HCT116 (cell line): ENCODE measurements around the gene IDI1. TPM values are rescaled to one million over a fixed set of nuclear protein-coding genes. Genes with fewer than 3 reads are reported as not detected.

Experiments used
- ATAC-seq: fragments of 200-7000 bp; cut with Tn5 transposase; 2 replicates; pipeline ENCODE4 v1.9.1; 2020; ENCODE audit warnings: mild to moderate bottlenecking, moderate library complexity
- BruUV-seq: library from RNA; stranded (reverse); fragments of 400-500 nt; replicated peaks from 2 replicates; lab custom pipeline; 2021; lab: Mats Ljungman, UMichigan
- CTCF ChIA-PET: fragments of 300-600 bp; sonication (Branson Sonifier 250); formaldehyde crosslinking; loops from one replicate; lab custom pipeline; 2021; ENCODE audit warnings: antibody characterized with exemption; lab: Charles Lee
- POLR2A ChIA-PET: fragments of 300-600, 350-600 bp; sonication (Branson Sonifier 250); formaldehyde crosslinking; loops from one replicate; lab custom pipeline; 2021; ENCODE audit warnings: antibody characterized with exemption; lab: Charles Lee
- RAD21 ChIA-PET, 2 experiments: fragments of 300-600 bp; sonication (Branson Sonifier 250); formaldehyde crosslinking; loops; one replicate each; lab custom pipeline; 2023; ENCODE audit warnings: low total read pairs in 2 of 2; ENCODE audit not compliant: uncharacterized antibody in 2 of 2, unreplicated experiment in 2 of 2, low non-redundant PET in 1 of 2; lab: Charles Lee
- DNase-seq: peaks from one replicate; pipeline ENCODE4 v3.0.0-alpha.2; 2010; ENCODE audit warnings: low read depth, low spot score
- H2AFZ ChIP-seq: fragments of 200-600 bp; shearing (Covaris generic), sonication (generic); 2 replicates; pipeline ENCODE4 v1.6.1; 2017; ENCODE audit warnings: low read depth, mixed run types, mixed read lengths, antibody characterized with exemption, low read length; ENCODE audit not compliant: poor library complexity, severe bottlenecking
- H3K27ac ChIP-seq: 2 replicates; pipeline ENCODE4 v1.5.1; 2012; ENCODE audit warnings: low read depth, low read length
- H3K27me3 ChIP-seq: fragments of 200-600 bp; sonication (generic); 2 replicates; pipeline ENCODE4 v1.6.1; 2016; ENCODE audit warnings: mixed run types, low read length, mixed read lengths; ENCODE audit not compliant: insufficient read depth
- H3K36me3 ChIP-seq, 2 experiments: fragments of 200-500 bp in 1 of 2; fragments of 200-600 bp in 1 of 2; sonication (Bioruptor generic) in 1 of 2; sonication (generic) in 1 of 2; 2 replicates each; pipeline versions ENCODE4 v1.5.1 to v1.6.1; 2014 to 2016; ENCODE audit warnings: low read length in 2 of 2, inconsistent platforms in 1 of 2, mixed read lengths in 1 of 2, mixed run types in 1 of 2; ENCODE audit not compliant: insufficient read depth in 2 of 2, control insufficient read depth in 1 of 2
- H3K4me1 ChIP-seq, 2 experiments: fragments of 200-600 bp in 1 of 2; sonication (generic) in 1 of 2; 2 replicates each; pipeline versions ENCODE4 v1.5.1 to v1.6.1; 2012 to 2017; ENCODE audit warnings: low read length in 2 of 2, inconsistent platforms in 1 of 2, mild to moderate bottlenecking in 1 of 2, mixed read lengths in 1 of 2, mixed run types in 1 of 2, moderate library complexity in 1 of 2; ENCODE audit not compliant: insufficient read depth in 2 of 2, control insufficient read depth in 1 of 2
- H3K4me2 ChIP-seq: fragments of 200-600 bp; sonication (generic); 2 replicates; pipeline ENCODE4 v1.6.1; 2017; ENCODE audit warnings: mixed run types, low read length, mixed read lengths
- H3K4me3 ChIP-seq, 2 experiments: fragments of 200-600 bp in 1 of 2; sonication (generic) in 1 of 2; replicated peaks in 1 of 2; 2 replicates each; pipeline ENCODE4 v1.5.1; 2011 to 2016; ENCODE audit warnings: low read length in 2 of 2, control low read depth in 1 of 2, low read depth in 1 of 2, mild to moderate bottlenecking in 1 of 2, mixed read lengths in 1 of 2, mixed run types in 1 of 2
- H3K79me2 ChIP-seq: fragments of 200-600 bp; sonication (generic); 2 replicates; pipeline ENCODE4 v1.6.1; 2017; ENCODE audit warnings: mild to moderate bottlenecking, mixed run types, low read length, moderate library complexity, mixed read lengths; ENCODE audit not compliant: insufficient read depth
- H3K9ac ChIP-seq: fragments of 200-600 bp; sonication (generic); 2 replicates; pipeline ENCODE4 v1.6.1; 2016; ENCODE audit warnings: low read length, mixed read lengths
- H3K9me2 ChIP-seq: fragments of 200-600 bp; sonication (generic), shearing (Covaris generic); 2 replicates; pipeline ENCODE4 v1.6.1; 2017; ENCODE audit warnings: mixed run types, mild to moderate bottlenecking, moderate library complexity; ENCODE audit not compliant: insufficient read depth
- H3K9me3 ChIP-seq, 2 experiments: fragments of 200-500 bp in 1 of 2; fragments of 200-600 bp in 1 of 2; sonication (Bioruptor generic) in 1 of 2; sonication (generic) in 1 of 2; 2 replicates each; pipeline ENCODE4 v1.6.1; 2014 to 2017; ENCODE audit warnings: low read length in 2 of 2, mixed read lengths in 2 of 2, inconsistent platforms in 1 of 2, low read depth in 1 of 2, mild to moderate bottlenecking in 1 of 2, mixed run types in 1 of 2, moderate library complexity in 1 of 2; ENCODE audit not compliant: control insufficient read depth in 1 of 2, insufficient read depth in 1 of 2
- H4K20me1 ChIP-seq: fragments of 200-600 bp; sonication (generic), shearing (Covaris generic); 2 replicates; pipeline ENCODE4 v1.6.1; 2017; ENCODE audit warnings: mixed run types, mild to moderate bottlenecking, moderate library complexity; ENCODE audit not compliant: insufficient read depth
- ATF3 ChIP-seq: IDR thresholded peaks from 2 replicates; pipeline ENCODE4 v1.6.1; 2012
- CBX3 ChIP-seq: IDR thresholded peaks from 2 replicates; pipeline ENCODE4 v1.6.1; 2012; ENCODE audit warnings: low read depth
- CEBPB ChIP-seq: IDR thresholded peaks from 2 replicates; pipeline ENCODE4 v1.6.1; 2012; ENCODE audit warnings: low read depth
- CTCF ChIP-seq, 3 experiments: fragments of 200-600 bp in 1 of 3; sonication (generic) in 1 of 3; IDR thresholded peaks in 2 of 3; conservative IDR thresholded peaks in 1 of 3; 2 replicates each; pipeline ENCODE4 v1.5.1; 2012 to 2017; ENCODE audit warnings: low read depth in 2 of 3, low read length in 2 of 3, antibody characterized with exemption in 1 of 3, borderline replicate concordance in 1 of 3, control low read depth in 1 of 3, mild to moderate bottlenecking in 1 of 3, mixed read lengths in 1 of 3, mixed run types in 1 of 3, moderate library complexity in 1 of 3; ENCODE audit not compliant: insufficient read depth in 1 of 3
- EGR1 ChIP-seq: IDR thresholded peaks from 2 replicates; pipeline ENCODE4 v1.6.1; 2012; ENCODE audit warnings: low read depth
- EZH2phosphoT487 ChIP-seq: fragments of 200-600 bp; IDR thresholded peaks from 2 replicates; pipeline ENCODE4 v1.6.1; 2018; ENCODE audit warnings: antibody characterized with exemption, borderline replicate concordance
- FOSL1 ChIP-seq: IDR thresholded peaks from 2 replicates; pipeline ENCODE4 v1.6.1; 2012; ENCODE audit warnings: low read depth
- MAX ChIP-seq: IDR thresholded peaks from 2 replicates; pipeline ENCODE4 v1.6.1; 2012
- POLR2A ChIP-seq: IDR thresholded peaks from 2 replicates; pipeline ENCODE4 v1.7.0; 2011; ENCODE audit warnings: borderline replicate concordance; ENCODE audit not compliant: insufficient read depth, insufficient read length; ENCODE audit errors: extremely low read depth
- POLR2AphosphoS5 ChIP-seq: IDR thresholded peaks from 2 replicates; pipeline ENCODE4 v1.6.1; 2011; ENCODE audit warnings: mild to moderate bottlenecking, low read depth, low read length, moderate library complexity
- SIN3A ChIP-seq: IDR thresholded peaks from 2 replicates; pipeline ENCODE4 v1.6.1; 2012; ENCODE audit warnings: low read depth
- SP1 ChIP-seq: IDR thresholded peaks from 2 replicates; pipeline ENCODE4 v1.6.1; 2012; ENCODE audit warnings: low read depth
- SRF ChIP-seq: IDR thresholded peaks from 2 replicates; pipeline ENCODE4 v1.6.1; 2012; ENCODE audit warnings: low read depth
- TCF7L2 ChIP-seq: IDR thresholded peaks from 2 replicates; pipeline ENCODE4 v1.7.0; 2011; ENCODE audit warnings: borderline replicate concordance, inconsistent platforms; ENCODE audit not compliant: insufficient read depth, insufficient read length; ENCODE audit errors: extremely low read depth
- ZBTB33 ChIP-seq: IDR thresholded peaks from 2 replicates; pipeline ENCODE4 v1.6.1; 2011; ENCODE audit warnings: mild to moderate bottlenecking, low read length, moderate library complexity; ENCODE audit not compliant: insufficient replicate concordance; ENCODE audit errors: extremely low read depth
- ZFX ChIP-seq: fragments of 450-650 bp; IDR thresholded peaks from 2 replicates; pipeline ENCODE4 v1.6.1; 2017
- intact Hi-C: fragments of 100-400 bp; cut with micrococcal nuclease; formaldehyde crosslinking; loops from 2 replicates; pipeline ENCODE4 v1.10.0; 2022
- total RNA-seq: library from RNA; stranded (reverse); gene quantifications from one replicate; pipeline ENCODE4 v1.2.1, GENCODE V29; 2021; ENCODE audit not compliant: unreplicated experiment

Gene IDI1
- total RNA-seq, 1 experiment from 2014 or later = 37.8 TPM

GRCh38 chr10:995559-995926 lies 53.4 kb downstream of the IDI1 start (continued):
- no peak for TF ChIP-seq ZBTB33
- TF ChIP-seq ZFX = no peak
- TF ChIP-seq ATF3 = no peak
- TF ChIP-seq POLR2A = no peak
- TF ChIP-seq CEBPB = no peak
- no peak for TF ChIP-seq CBX3

- Histone ChIP-seq H3K4me1 (peaks cover under 1 to 2% of the 10 kb centered on the region in 2 experiments), H3K9me2 (no peaks in the 10 kb centered on the region), H2AFZ (no peak overlapping the region), H3K27ac (no peak overlapping the region), H3K9ac (no peak overlapping the region), H3K36me3 (peaks cover 56 to 82% of the 10 kb centered on the region in 2 experiments; a peak in 3 of 4 replicates), H3K4me2 (no peak overlapping the region), H3K79me2 (peaks cover 100% of the 10 kb centered on the region), H4K20me1 (peaks cover 32% of the 10 kb centered on the region; the same call in 1 of the 2 replicates), H3K9me3 (no peaks in the 10 kb centered on the region), H3K4me3 (no peak overlapping the region), H3K27me3 (no peaks in the 10 kb centered on the region)
- no peak for ATAC-seq
- POLR2A ChIA-PET = no interaction called here
- CTCF ChIA-PET = no interaction called here
- RAD21 ChIA-PET = no interaction called here
- BruUV-seq = no TSS peak
- intact Hi-C loops = no loop called here
- no peak for DNase-seq
- no peak for TF ChIP-seq TCF7L2
- no peak for TF ChIP-seq EZH2phosphoT487
- TF ChIP-seq MAX = no peak
- no peak for TF ChIP-seq POLR2A
- no peak for TF ChIP-seq FOSL1
- no peak for TF ChIP-seq CTCF (IDR thresholded peaks at IDR 0.05 in 2 of 3, conservative IDR thresholded peaks at IDR 0.05 in 1 of 3; ENCODE audit: borderline replicate concordance in 1 of 3, insufficient read depth in 1 of 3, low read depth in 2 of 3, low read length in 2 of 3)
- no peak for TF ChIP-seq SIN3A
- TF ChIP-seq EGR1 = no peak
- TF ChIP-seq POLR2AphosphoS5 = no peak
- TF ChIP-seq SRF = no peak
- no peak for TF ChIP-seq ZBTB33
- no peak for TF ChIP-seq SP1
- TF ChIP-seq CBX3 = no peak
Observed at GRCh38 chr10:994836-995558, 53.9 kb downstream of the IDI1 start.
